ENCODE data around the gene PET100.

DNA sequence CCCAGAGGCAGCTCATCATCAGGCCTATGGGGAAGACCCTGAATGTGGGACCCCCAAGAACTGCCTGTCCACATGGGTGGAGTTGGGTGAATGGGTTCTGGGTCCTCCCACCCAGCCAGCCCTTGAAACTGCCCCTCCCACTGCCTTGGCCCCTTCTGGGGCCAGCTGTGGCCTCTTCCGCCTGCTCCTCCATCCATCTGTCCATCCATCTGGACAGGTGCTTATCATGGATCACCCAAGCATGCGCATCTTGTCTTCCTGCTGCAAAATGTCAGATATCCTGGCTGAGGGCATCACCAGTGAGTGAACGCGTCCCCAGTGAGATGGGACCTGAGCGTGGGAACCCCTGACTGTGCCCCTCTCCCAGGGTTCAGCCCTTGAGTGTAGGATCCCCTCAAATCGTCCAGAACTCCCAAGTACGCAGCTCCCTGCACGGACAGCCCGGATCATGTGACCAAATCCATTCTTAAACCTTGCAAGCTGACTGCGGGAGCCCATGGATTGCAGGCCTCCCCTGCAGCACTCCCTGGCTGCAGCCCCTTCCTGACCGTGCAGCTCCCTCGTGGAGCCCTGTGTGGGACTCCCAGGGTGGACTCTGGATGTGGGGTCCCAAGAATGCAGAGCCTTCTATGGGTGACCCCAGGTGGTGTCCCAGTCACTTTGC lies 9.3 kb downstream of the PET100 start:
- TF ChIP-seq, protein P1, sequence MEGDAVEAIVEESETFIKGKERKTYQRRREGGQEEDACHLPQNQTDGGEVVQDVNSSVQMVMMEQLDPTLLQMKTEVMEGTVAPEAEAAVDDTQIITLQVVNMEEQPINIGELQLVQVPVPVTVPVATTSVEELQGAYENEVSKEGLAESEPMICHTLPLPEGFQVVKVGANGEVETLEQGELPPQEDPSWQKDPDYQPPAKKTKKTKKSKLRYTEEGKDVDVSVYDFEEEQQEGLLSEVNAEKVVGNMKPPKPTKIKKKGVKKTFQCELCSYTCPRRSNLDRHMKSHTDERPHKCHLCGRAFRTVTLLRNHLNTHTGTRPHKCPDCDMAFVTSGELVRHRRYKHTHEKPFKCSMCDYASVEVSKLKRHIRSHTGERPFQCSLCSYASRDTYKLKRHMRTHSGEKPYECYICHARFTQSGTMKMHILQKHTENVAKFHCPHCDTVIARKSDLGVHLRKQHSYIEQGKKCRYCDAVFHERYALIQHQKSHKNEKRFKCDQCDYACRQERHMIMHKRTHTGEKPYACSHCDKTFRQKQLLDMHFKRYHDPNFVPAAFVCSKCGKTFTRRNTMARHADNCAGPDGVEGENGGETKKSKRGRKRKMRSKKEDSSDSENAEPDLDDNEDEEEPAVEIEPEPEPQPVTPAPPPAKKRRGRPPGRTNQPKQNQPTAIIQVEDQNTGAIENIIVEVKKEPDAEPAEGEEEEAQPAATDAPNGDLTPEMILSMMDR (IDR thresholded peaks at IDR 0.05; ENCODE audit: poor library complexity): no peak
- TF ChIP-seq EZH2 (IDR thresholded peaks at IDR 0.05; ENCODE audit: borderline replicate concordance): no peak
